HL-60 (cell line): Measurements from ENCODE around the gene ESPN.

ENCODE experiments used
- DNase-seq, 2 experiments: peaks; one replicate each; pipeline ENCODE4 v3.0.0-alpha.2; 2010 to 2020; ENCODE audit warnings: low read depth in 1 of 2, low spot score in 1 of 2
- H3K27ac ChIP-seq: fragments of 250-450 bp; sonication (Bioruptor Pico); replicated peaks from 2 replicates; pipeline ENCODE4 v1.5.1; 2020; ENCODE audit warnings: mild to moderate bottlenecking, moderate library complexity
- H3K27me3 ChIP-seq: fragments of 250-450 bp; sonication (Bioruptor Pico); 2 replicates; pipeline ENCODE4 v1.5.1; 2021; ENCODE audit warnings: mild to moderate bottlenecking, moderate library complexity; ENCODE audit not compliant: insufficient read depth, poor library complexity, severe bottlenecking
- H3K4me3 ChIP-seq: replicated peaks from 2 replicates; pipeline ENCODE4 v1.5.1; 2011; ENCODE audit warnings: mild to moderate bottlenecking, control low read depth, low read length; ENCODE audit not compliant: insufficient read depth
- CTCF ChIP-seq: IDR thresholded peaks from one replicate; pipeline ENCODE4 v1.5.1; 2011; ENCODE audit warnings: low read length, control low read depth, inconsistent platforms; ENCODE audit not compliant: insufficient read depth
- GABPA ChIP-seq: IDR thresholded peaks from 2 replicates; pipeline ENCODE4 v1.6.1; 2012; ENCODE audit warnings: low read depth
- POLR2AphosphoS5 ChIP-seq: IDR thresholded peaks from 2 replicates; pipeline ENCODE4 v1.6.1; 2012; ENCODE audit warnings: low read depth
- REST ChIP-seq: IDR thresholded peaks from 2 replicates; pipeline ENCODE4 v1.6.1; 2012; ENCODE audit warnings: low read depth; ENCODE audit not compliant: insufficient replicate concordance
- SPI1 ChIP-seq: IDR thresholded peaks from 2 replicates; pipeline ENCODE4 v1.6.1; 2012; ENCODE audit warnings: low read depth, mild to moderate bottlenecking, borderline replicate concordance

Gene ESPN

GRCh38 chr1:6489383-6489765 is 64.8 kb downstream of the ESPN start:
- H3K27me3 ChIP-seq, result peaks cover 54% of the 10 kb centered on the region
- no peak for DNase-seq
- H3K27ac ChIP-seq, result no peak overlapping the region
- TF ChIP-seq POLR2AphosphoS5, result no peak
- no peak for TF ChIP-seq GABPA
- TF ChIP-seq CTCF, result no peak
- TF ChIP-seq SPI1, result no peak
- no peak for TF ChIP-seq REST
- no peak overlapping the region for H3K4me3 ChIP-seq

GRCh38 chr1:6489799-6490180 is 65.2 kb downstream of the ESPN start:
- Histone ChIP-seq H3K27me3 (peaks cover 51% of the 10 kb centered on the region), H3K27ac (no peak overlapping the region), H3K4me3 (peak overlapping the region; percentile 28)
- TF ChIP-seq POLR2AphosphoS5, result no peak
- no peak for TF ChIP-seq REST
- peak; percentile 83 for TF ChIP-seq CTCF
- DNase-seq, result peak in 1 of 2 experiments; percentile 66

- TF ChIP-seq GABPA, result no peak
- TF ChIP-seq CTCF, result no peak
- no peak for TF ChIP-seq SPI1
- no peak for TF ChIP-seq POLR2AphosphoS5
- TF ChIP-seq REST, result no peak
- Histone ChIP-seq H3K4me3 (peak overlapping the region; percentile 28), H3K27me3 (peaks cover 51% of the 10 kb centered on the region), H3K27ac (no peak overlapping the region)
- DNase-seq, result peak in 1 of 2 experiments; percentile 30
Measured at GRCh38 chr1:6490181-6491080, 65.9 kb downstream of the ESPN start.
